Heart right ventricle (tissue), 16 donors: ENCODE data around the gene BLCAP. TPM values are rescaled to one million over a fixed set of nuclear protein-coding genes. Genes with fewer than 3 reads are reported as not detected.

Experiments used
- ATAC-seq, 8 donors: fragments of 200-7000 bp; cut with Tn5 transposase; one replicate each; pipeline ENCODE4 v1.9.1; 2020; ENCODE audit warnings: mild to moderate bottlenecking in 8 of 8, moderate library complexity in 8 of 8, moderate number of reproducible peaks in 1 of 8
- DNase-seq, 2 donors: peaks; one replicate each; pipeline ENCODE4 v3.0.0-alpha.2; 2020
- H3K27ac ChIP-seq, 10 donors: fragments of 200-600 bp; sonication (generic) in 2 of 10; one replicate each; pipeline versions ENCODE4 v1.5.0 to v1.8.0; 2020 to 2022; ENCODE audit warnings: mild to moderate bottlenecking in 3 of 10
- H3K27me3 ChIP-seq, 7 donors: fragments of 200-600 bp; one replicate each; pipeline ENCODE4 v1.8.0; 2021 to 2022; ENCODE audit warnings: mild to moderate bottlenecking in 2 of 7
- H3K36me3 ChIP-seq, 9 donors: fragments of 200-600 bp; sonication (generic) in 1 of 9; one replicate each; pipeline versions ENCODE4 v1.5.0 to v1.8.0; 2020 to 2022; ENCODE audit warnings: mild to moderate bottlenecking in 2 of 9
- H3K4me1 ChIP-seq, 9 donors: fragments of 200-600 bp; sonication (generic) in 1 of 9; one replicate each; pipeline versions ENCODE4 v1.5.0 to v1.8.0; 2020 to 2022; ENCODE audit warnings: mild to moderate bottlenecking in 4 of 9
- H3K4me3 ChIP-seq, 10 donors: fragments of 200-600 bp; sonication (generic) in 2 of 10; one replicate each; pipeline versions ENCODE4 v1.5.0 to v1.8.0; 2020 to 2022; ENCODE audit warnings: mild to moderate bottlenecking in 7 of 10, moderate library complexity in 2 of 10
- H3K9me3 ChIP-seq, 11 donors: fragments of 200-600 bp in 10 of 11; sonication (generic) in 2 of 11; one replicate each; pipeline versions ENCODE4 v1.5.0 to v1.8.0; 2013 to 2022; ENCODE audit warnings: mild to moderate bottlenecking in 2 of 11, control low read depth in 1 of 11, moderate library complexity in 1 of 11
- CTCF ChIP-seq, 9 donors: fragments of 200-600 bp; sonication (generic) in 2 of 9; IDR thresholded peaks; one replicate each; pipeline versions ENCODE4 v1.5.0 to v1.8.0; 2021 to 2022; ENCODE audit warnings: antibody characterized with exemption in 9 of 9, mild to moderate bottlenecking in 5 of 9, moderate library complexity in 1 of 9
- WGBS, 2 donors: extraction: QIAGEN DNeasy Blood & Tissue Kit; methylation state at CpG; one replicate each; pipeline ENCODE4 v1.1.7; 2013; ENCODE audit warnings: inconsistent platforms in 1 of 2; 5-methylcytosine and 5-hydroxymethylcytosine counted together
- intact Hi-C, 10 donors: fragments of 100-400 bp; cut with DNase I; formaldehyde crosslinking; loops; one replicate each; pipeline versions ENCODE4 v1.11.1 to v1.14.2; 2022
- polyA plus RNA-seq, 2 donors: library from polyadenylated mRNA; stranded (reverse); fragments of 200-250 nt; gene quantifications; one replicate each; pipeline ENCODE4 v1.2.3, GENCODE V29; 2013
- total RNA-seq, 10 donors: library from RNA; stranded (reverse); fragmentation: NEBNext Ultra II Directional in 3 of 10; extraction: Animal tissue kit (Norgen Biotek cat#: 25700) in 3 of 10; gene quantifications; one replicate each; pipeline versions ENCODE4 v1.2.1 to v1.2.4, GENCODE V29; 2021 to 2023
- donor health status: Arrhythmogenic right ventricular cardiomyopathy.
- donor health status: ischemic (EF 13 %, LVEDD 7.1; RV severe dilation, severe dysfunction).
- donor health status: healthy with polysubstance abuse.
- donor health status: DM: no; HTN: yes; CAD: no.
- donor health status: DM: no; HTN: no; CAD: no.
- donor health status: ischemic (EF 25% LVEDD 6.9; RV normal size, moderate dysfunction).
- donor health status: ischemic (EF 25% LVEDD 5.7; RV mildly dilated, moderate dysfunction).
- donor health status: healthy.
- donor health status: DM: yes; HTN: yes; CAD: no.
- donor health status: Ischemic cardiomyopathy.
- donor health status: ischemic (EF 35%, LVEDD 5.7; RV mildly dilated, moderate dysfunction).
- donor health status: nonischemic (EF 11% LVEDD 7.7; RV severe dilation, severe dysfunction).
- donor health status: DM: yes; HTN: yes; CAD: no.
- donor health status: PGD.
- donor health status: ischemic (EF 29% LVEDD 5.4; RV normal size, mild dysfunction).
- donor health status: nonischemic (EF 23%, LVEDD 6.1; RV moderate dilation, normal function).

Gene BLCAP
- total and polyA plus RNA-seq, 12 donors, result 66.1 to 106 (median 82.9) TPM

GRCh38 chr20:37503256-37503927, 24.3 kb downstream of the BLCAP start:
- TF ChIP-seq CTCF (IDR thresholded peaks at IDR 0.05), result no peak
- WGBS, 2 donors, result 58 to 71% methylated on average over 3 of the region's 3 CpGs
- peaks cover 0 to 40% (median 19%) of the 10 kb centered on the region in 9 donors for H3K4me1 ChIP-seq
- H3K4me3 ChIP-seq, result no peak overlapping the region
- H3K9me3 ChIP-seq, result no peaks in the 10 kb centered on the region
- peak; percentile 66 to 92 (median 74) for ATAC-seq
- H3K36me3 ChIP-seq, result peaks cover 0 to 20% (median 0%) of the 10 kb centered on the region in 9 donors
- intact Hi-C loops, result no loop called here
- H3K27me3 ChIP-seq, result no peaks in the 10 kb centered on the region
- H3K27ac ChIP-seq, result peak overlapping the region in 1 of 10 donors; percentile 13
- DNase-seq, result peak in 1 of 2 donors; percentile 29

GRCh38 chr20:37502654-37503053, 25.0 kb downstream of the BLCAP start:
- ATAC-seq, result no peak
- intact Hi-C loops, result no loop called here
- H3K4me1 ChIP-seq, result peaks cover 0 to 40% (median 19%) of the 10 kb centered on the region in 9 donors
- peaks cover 0 to 14% (median 0%) of the 10 kb centered on the region in 9 donors for H3K36me3 ChIP-seq
- H3K27me3 ChIP-seq, result no peaks in the 10 kb centered on the region
- DNase-seq, result no peak
- no peak overlapping the region for H3K4me3 ChIP-seq
- no peak overlapping the region for H3K27ac ChIP-seq
- H3K9me3 ChIP-seq, result no peaks in the 10 kb centered on the region
- 91 to 93% methylated on average over 2 of the region's 2 CpGs for WGBS, 2 donors
- no peak for TF ChIP-seq CTCF (IDR thresholded peaks at IDR 0.05)

- no peaks in the 10 kb centered on the region for H3K27me3 ChIP-seq
- H3K36me3 ChIP-seq, result peaks cover 0 to 14% (median 0%) of the 10 kb centered on the region in 9 donors
- no peak for TF ChIP-seq CTCF (IDR thresholded peaks at IDR 0.05)
- intact Hi-C loops, result no loop called here
- H3K9me3 ChIP-seq, result no peaks in the 10 kb centered on the region
- WGBS, 2 donors, result 86 to 89% methylated on average over 7 of the region's 7 CpGs
- H3K4me3 ChIP-seq, result no peak overlapping the region
- DNase-seq, result no peak
- H3K27ac ChIP-seq, result no peak overlapping the region
- H3K4me1 ChIP-seq, result peaks cover 0 to 40% (median 19%) of the 10 kb centered on the region in 9 donors
- ATAC-seq, result no peak
Measured at GRCh38 chr20:37501940-37502339, 25.7 kb downstream of the BLCAP start.

GRCh38 chr20:37500311-37500710, 27.4 kb downstream of the BLCAP start:
- 94 to 98% methylated on average over 7 of the region's 7 CpGs for WGBS, 2 donors
- intact Hi-C loops, result no loop called here
- no peak for DNase-seq
- ATAC-seq, result no peak
- no peak for TF ChIP-seq CTCF (IDR thresholded peaks at IDR 0.05)
- peaks cover 0 to 15% (median 0%) of the 10 kb centered on the region in 9 donors for H3K36me3 ChIP-seq
- H3K27me3 ChIP-seq, result no peaks in the 10 kb centered on the region
- no peaks in the 10 kb centered on the region for H3K9me3 ChIP-seq
- H3K27ac ChIP-seq, result no peak overlapping the region
- no peak overlapping the region for H3K4me3 ChIP-seq
- peaks cover 0 to 25% (median 16%) of the 10 kb centered on the region in 9 donors for H3K4me1 ChIP-seq
